H1 (cell line): ENCODE results near the gene HOXB9. TPM values are rescaled to one million over a fixed set of nuclear protein-coding genes. Genes with fewer than 3 reads are reported as not detected.

Experiments
- CTCF ChIA-PET: fragments of 300-600 bp; sonication (Branson Sonifier 250); formaldehyde crosslinking; loops from one replicate; lab custom pipeline; 2021; ENCODE audit not compliant: partially characterized antibody; lab: Charles Lee
- POLR2A ChIA-PET: fragments of 300-600 bp; sonication (Branson Sonifier 250); formaldehyde crosslinking; loops from one replicate; lab custom pipeline; 2021; ENCODE audit warnings: inconsistent platforms; ENCODE audit not compliant: partially characterized antibody; lab: Charles Lee
- DNase-seq, 2 experiments: peaks; one replicate each; pipeline versions ENCODE4 v3.0.0 to v3.0.0-alpha.2; 2010 to 2022; ENCODE audit warnings: low spot score in 2 of 2, low read depth in 1 of 2, mixed read lengths in 1 of 2
- FAIRE-seq: peaks from 2 replicates; lab custom pipeline; 2011; peaks lifted over from hg19 to GRCh38; lab: Jason Lieb, UNC
- H2AFZ ChIP-seq: 2 replicates; pipeline ENCODE4 v1.8.1; 2012; ENCODE audit warnings: low read length, inconsistent platforms
- H2AK5ac ChIP-seq: 2 replicates; pipeline ENCODE4 v1.6.1; 2013; ENCODE audit warnings: low read depth, low read length
- H2BK120ac ChIP-seq: replicated peaks from 2 replicates; pipeline ENCODE3; 2013; ENCODE audit warnings: low read depth, low read length, inconsistent platforms
- H2BK12ac ChIP-seq: 2 replicates; pipeline ENCODE4 v1.6.1; 2013; ENCODE audit warnings: low read depth, low read length
- H2BK15ac ChIP-seq: 2 replicates; pipeline ENCODE4 v1.6.1; 2013; ENCODE audit warnings: low read length
- H2BK20ac ChIP-seq: 2 replicates; pipeline ENCODE4 v1.6.1; 2013; ENCODE audit warnings: low read length
- H2BK5ac ChIP-seq: 2 replicates; pipeline ENCODE4 v1.6.1; 2013; ENCODE audit warnings: low read depth, low read length
- H3K14ac ChIP-seq: 2 replicates; pipeline ENCODE4 v1.6.1; 2013; ENCODE audit warnings: inconsistent platforms; ENCODE audit not compliant: insufficient read length
- H3K18ac ChIP-seq: 2 replicates; pipeline ENCODE4 v1.6.1; 2013; ENCODE audit warnings: low read length; ENCODE audit errors: extremely low read depth
- H3K23ac ChIP-seq: 2 replicates; pipeline ENCODE4 v1.6.1; 2013; ENCODE audit warnings: inconsistent platforms; ENCODE audit not compliant: insufficient read length
- H3K23me2 ChIP-seq: 2 replicates; pipeline ENCODE4 v1.6.1; 2013; ENCODE audit warnings: low read depth, low read length
- H3K27ac ChIP-seq: 2 replicates; pipeline ENCODE4 v1.6.1; 2011; ENCODE audit warnings: low read depth, low read length, inconsistent platforms
- H3K27me3 ChIP-seq, 4 experiments: replicated peaks in 1 of 4; 1 replicate in 1 of 4; 2 replicates in 3 of 4; pipeline versions ENCODE4 v1.6.1 to v1.8.1; 2011 to 2013; ENCODE audit warnings: low read length in 3 of 4, mild to moderate bottlenecking in 3 of 4, inconsistent platforms in 2 of 4, mixed read lengths in 2 of 4, moderate library complexity in 1 of 4; ENCODE audit not compliant: control insufficient read depth in 3 of 4, insufficient read depth in 3 of 4; ENCODE audit errors: extremely low read depth in 1 of 4
- H3K36me3 ChIP-seq, 4 experiments: 2 replicates each; pipeline versions ENCODE4 v1.6.1 to v1.8.1; 2011 to 2013; ENCODE audit warnings: mild to moderate bottlenecking in 4 of 4, low read length in 3 of 4, moderate library complexity in 2 of 4, control low read depth in 1 of 4, inconsistent platforms in 1 of 4; ENCODE audit not compliant: insufficient read depth in 4 of 4, control insufficient read depth in 2 of 4
- H3K4ac ChIP-seq: replicated peaks from 2 replicates; pipeline ENCODE3; 2013; ENCODE audit warnings: low read length, low read depth, mixed read lengths, inconsistent platforms; ENCODE audit not compliant: insufficient read length
- H3K4me1 ChIP-seq, 4 experiments: replicated peaks in 1 of 4; 1 replicate in 1 of 4; 2 replicates in 3 of 4; pipeline versions ENCODE4 v1.6.1 to v1.8.1; 2011 to 2013; ENCODE audit warnings: low read length in 3 of 4, inconsistent platforms in 2 of 4, mixed read lengths in 1 of 4; ENCODE audit not compliant: insufficient read depth in 4 of 4, control insufficient read depth in 3 of 4
- H3K4me2 ChIP-seq, 2 experiments: 2 replicates each; pipeline versions ENCODE4 v1.6.1 to v1.8.1; 2011 to 2013; ENCODE audit warnings: low read depth in 2 of 2, low read length in 2 of 2, control low read depth in 1 of 2, inconsistent platforms in 1 of 2, mild to moderate bottlenecking in 1 of 2; ENCODE audit not compliant: insufficient read depth in 1 of 2
- H3K4me3 ChIP-seq, 4 experiments: fragments of 200-600, 300-600 bp in 1 of 4; sonication (generic), shearing (Covaris generic), sonication (Bioruptor Twin) in 1 of 4; 2 replicates each; pipeline versions ENCODE4 v1.5.1 to v1.8.1; 2011 to 2016; ENCODE audit warnings: low read length in 4 of 4, low read depth in 3 of 4, control low read depth in 2 of 4, inconsistent platforms in 2 of 4, mild to moderate bottlenecking in 2 of 4, mixed read lengths in 1 of 4, moderate library complexity in 1 of 4; ENCODE audit not compliant: insufficient read depth in 2 of 4; ENCODE audit errors: extremely low read depth in 1 of 4
- H3K56ac ChIP-seq: replicated peaks from 2 replicates; pipeline ENCODE3; 2013; ENCODE audit warnings: low read depth, mild to moderate bottlenecking, mixed read lengths, low read length, inconsistent platforms; ENCODE audit not compliant: insufficient read length
- H3K79me1 ChIP-seq: 2 replicates; pipeline ENCODE4 v1.6.1; 2013; ENCODE audit warnings: low read depth, low read length, control low read depth
- H3K79me2 ChIP-seq, 2 experiments: 2 replicates each; pipeline versions ENCODE4 v1.6.1 to v1.8.1; 2012 to 2013; ENCODE audit warnings: low read length in 2 of 2, mild to moderate bottlenecking in 2 of 2, inconsistent platforms in 1 of 2; ENCODE audit not compliant: insufficient read depth in 2 of 2, control insufficient read depth in 1 of 2
- H3K9ac ChIP-seq, 4 experiments: replicated peaks in 1 of 4; 1 replicate in 1 of 4; 2 replicates in 3 of 4; pipeline versions ENCODE4 v1.6.1 to v1.8.1; 2011 to 2013; ENCODE audit warnings: low read depth in 3 of 4, low read length in 3 of 4, control low read depth in 2 of 4, mild to moderate bottlenecking in 2 of 4, moderate library complexity in 2 of 4, inconsistent platforms in 1 of 4; ENCODE audit errors: extremely low read depth in 1 of 4
- H3K9me3 ChIP-seq, 2 experiments: 2 replicates each; pipeline versions ENCODE4 v1.6.1 to v1.8.1; 2012 to 2013; ENCODE audit warnings: mild to moderate bottlenecking in 2 of 2, moderate library complexity in 2 of 2, control low read depth in 1 of 2, inconsistent platforms in 1 of 2, low read depth in 1 of 2, low read length in 1 of 2, mixed read lengths in 1 of 2; ENCODE audit not compliant: insufficient read depth in 2 of 2
- H4K20me1 ChIP-seq, 2 experiments: replicated peaks in 1 of 2; 2 replicates each; pipeline versions ENCODE3 to v1.8.1; 2011 to 2013; ENCODE audit warnings: inconsistent platforms in 2 of 2, low read length in 2 of 2, mild to moderate bottlenecking in 1 of 2; ENCODE audit not compliant: insufficient read depth in 2 of 2, control insufficient read depth in 1 of 2
- H4K5ac ChIP-seq: 2 replicates; pipeline ENCODE4 v1.6.1; 2013; ENCODE audit warnings: low read length, low read depth, mixed read lengths, inconsistent platforms; ENCODE audit not compliant: insufficient read length
- H4K8ac ChIP-seq: 2 replicates; pipeline ENCODE4 v1.8.0; 2013; ENCODE audit warnings: mild to moderate bottlenecking, moderate library complexity, low read length, inconsistent platforms; ENCODE audit not compliant: insufficient read depth; ENCODE audit errors: extremely low read depth
- H4K91ac ChIP-seq: replicated peaks from 2 replicates; pipeline ENCODE3; 2013; ENCODE audit warnings: low read length, mixed read lengths, inconsistent platforms; ENCODE audit not compliant: insufficient read length
- CBX8 ChIP-seq: fragments of 300-800, 300-1000 bp; sonication (generic); IDR thresholded peaks from 2 replicates; pipeline ENCODE4 v1.7.1; 2016; ENCODE audit warnings: low read depth, low read length, borderline replicate concordance
- EP300 ChIP-seq, 2 experiments: IDR thresholded peaks; 1 replicate in 1 of 2; 2 replicates in 1 of 2; pipeline ENCODE4 v1.6.1; 2011 to 2012; ENCODE audit warnings: low read depth in 2 of 2, low read length in 2 of 2, mild to moderate bottlenecking in 2 of 2, borderline replicate concordance in 1 of 2, inconsistent platforms in 1 of 2, moderate library complexity in 1 of 2
- EZH2 ChIP-seq: fragments of 200-600 bp; sonication (generic); IDR thresholded peaks from 2 replicates; pipeline ENCODE4 v1.7.1; 2012; ENCODE audit warnings: low read depth, mild to moderate bottlenecking, moderate library complexity, low read length, inconsistent platforms; ENCODE audit not compliant: severe bottlenecking
- GTF2F1 ChIP-seq: IDR thresholded peaks from 2 replicates; pipeline ENCODE4 v1.6.1; 2012; ENCODE audit warnings: low read depth, low read length, improper control_type of control experiment, borderline replicate concordance
- KDM4A ChIP-seq: IDR thresholded peaks from one replicate; pipeline ENCODE4 v1.7.1; 2012; ENCODE audit warnings: low read depth, mild to moderate bottlenecking, moderate library complexity, low read length, inconsistent platforms; ENCODE audit not compliant: severe bottlenecking
- RAD21 ChIP-seq, 2 experiments: IDR thresholded peaks in 1 of 2; conservative IDR thresholded peaks in 1 of 2; 2 replicates each; pipeline ENCODE4 v1.6.1; 2011; ENCODE audit warnings: low read depth in 2 of 2, low read length in 2 of 2, improper control_type of control experiment in 1 of 2, inconsistent platforms in 1 of 2, mild to moderate bottlenecking in 1 of 2, moderate library complexity in 1 of 2
- SAP30 ChIP-seq: fragments of 300-600 bp; sonication (generic); IDR thresholded peaks from 2 replicates; pipeline ENCODE4 v1.7.1; 2012; ENCODE audit warnings: low read length, moderate library complexity, mild to moderate bottlenecking, inconsistent platforms; ENCODE audit not compliant: insufficient read depth, insufficient replicate concordance
- SIRT6 ChIP-seq: IDR thresholded peaks from one replicate; pipeline ENCODE4 v1.7.1; 2012; ENCODE audit warnings: low read length, inconsistent platforms
- SUZ12 ChIP-seq: fragments of 200-600 bp; sonication (generic); IDR thresholded peaks from 2 replicates; pipeline ENCODE4 v1.6.1; 2012; ENCODE audit warnings: mild to moderate bottlenecking, inconsistent platforms, low read length, moderate library complexity, mixed read lengths
- TCF12 ChIP-seq: IDR thresholded peaks from 2 replicates; pipeline ENCODE4 v1.6.1; 2011; ENCODE audit warnings: low read depth, mild to moderate bottlenecking, low read length
- TEAD4 ChIP-seq: IDR thresholded peaks from 2 replicates; pipeline ENCODE4 v1.6.1; 2012; ENCODE audit warnings: low read depth, low read length, inconsistent platforms, mixed read lengths
- WGBS, 2 experiments: shearing (Covaris generic) in 1 of 2; methylation state at CpG; one replicate each; pipeline versions ENCODE4 v1.1.6 to v1.1.7; 2013 to 2015; ENCODE audit warnings: low lambda C conversion rate in 2 of 2, mixed read lengths in 2 of 2, inconsistent platforms in 1 of 2, low coverage in 1 of 2, missing lambda C conversion rate in 1 of 2; ENCODE audit not compliant: insufficient replicate concordance in 2 of 2, insufficient coverage in 1 of 2, insufficient read length in 1 of 2; ENCODE audit errors: extremely low coverage in 1 of 2, missing lambda C conversion rate in 1 of 2; 5-methylcytosine and 5-hydroxymethylcytosine counted together
- polyA plus RNA-seq, 7 experiments: library from polyadenylated mRNA; depleted of rRNA in 3 of 7; stranded (reverse) in 5 of 7; unstranded in 2 of 7; fragments of >200 nt in 5 of 7; fragments of 200-250 nt in 2 of 7; gene quantifications; 1 replicate in 5 of 7; 2 replicates in 1 of 7; 4 replicates in 1 of 7; pipeline versions ENCODE4 v1.2.1 to v1.2.3, GENCODE V29; 2011 to 2013; ENCODE audit warnings: missing spikeins in 2 of 7, mixed read lengths in 2 of 7
- total RNA-seq: library from RNA; stranded (reverse); fragmentation: NEBNext Ultra II Directional; extraction: Animal tissue kit (Norgen Biotek cat#: 25700); gene quantifications from 2 replicates; pipeline ENCODE4 v1.2.1, GENCODE V29; 2021

The HOXB9 gene
- total and polyA plus RNA-seq, 2 of the 8 experiments (the other 6 are each of a cell fraction or from before 2014, with no cell fraction given), result not detected

DNA sequence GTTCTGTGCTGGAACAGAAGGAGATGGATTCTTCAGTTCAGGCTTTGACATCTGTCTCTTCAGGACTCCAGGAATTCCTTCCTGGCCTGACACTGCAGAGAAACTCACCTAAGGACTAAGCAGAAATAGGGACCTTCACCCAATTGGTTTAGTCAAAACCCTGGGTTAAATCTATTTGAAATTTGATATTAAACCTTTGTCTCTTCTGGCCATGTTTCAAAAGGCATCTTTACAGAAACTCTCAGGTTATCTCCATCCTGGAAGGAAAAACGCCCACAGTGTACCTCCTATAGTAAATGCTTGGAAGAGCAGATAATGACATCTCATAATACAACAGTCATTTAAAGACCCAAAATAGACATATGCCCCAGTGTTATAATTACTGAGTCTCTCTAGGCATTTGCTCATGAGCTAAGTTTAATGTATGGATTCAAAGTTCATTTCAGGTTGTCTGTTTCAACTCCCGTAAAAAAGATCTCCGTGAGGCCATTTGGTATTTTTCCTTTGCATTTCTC lies 42.4 kb downstream of the HOXB9 start:
- Histone ChIP-seq H3K4ac (no peak overlapping the region), H2BK20ac (no peak overlapping the region), H3K18ac (no peak overlapping the region), H3K9me3 (no peaks in the 10 kb centered on the region), H3K9ac (no peak overlapping the region), H2BK15ac (no peak overlapping the region), H3K79me2 (no peaks in the 10 kb centered on the region), H3K4me1 (peaks cover 0 to 5% (median 4%) of the 10 kb centered on the region in 4 experiments; a peak in 4 of 7 replicates), H2BK12ac (no peak overlapping the region), H2BK5ac (no peak overlapping the region), H3K56ac (no peak overlapping the region), H4K8ac (no peak overlapping the region), H3K27ac (no peak overlapping the region), H3K23ac (no peak overlapping the region), H3K4me2 (no peak overlapping the region), H4K5ac (no peak overlapping the region), H3K36me3 (peaks cover 0 to 16% (median 0%) of the 10 kb centered on the region in 4 experiments; a peak in 1 of 8 replicates), H2BK120ac (no peak overlapping the region), H3K4me3 (no peak overlapping the region), H4K20me1 (peaks cover 25 to 44% of the 10 kb centered on the region in 2 experiments), H3K79me1 (no peaks in the 10 kb centered on the region), H4K91ac (no peak overlapping the region), H2AK5ac (no peak overlapping the region), H3K23me2 (no peaks in the 10 kb centered on the region), H2AFZ (no peak overlapping the region), H3K14ac (no peak overlapping the region), H3K27me3 (peaks cover 99 to 100% (median 100%) of the 10 kb centered on the region in 4 experiments)
- WGBS, 2 experiments, result 34% methylated on average over 3 of the region's 3 CpGs; no CpG with 5 or more reads in 1 of the 2 experiments
- ChIA-PET POLR2A (no interaction called here), CTCF (interaction anchor here (0.6 to 2.6 kb wide), 11 partner anchors 17 to 113 kb away, joined by 3 to 9 read pairs (median 5); no protein-coding TSS in a partner anchor)
- TF ChIP-seq EZH2, result peak; percentile 70
- no peak for TF ChIP-seq SIRT6
- TF ChIP-seq RAD21 (IDR thresholded peaks at IDR 0.05 in 1 of 2, conservative IDR thresholded peaks at IDR 0.05 in 1 of 2; ENCODE audit: low read depth in 2 of 2, low read length in 2 of 2), result no peak
- peak; percentile 33; the same call in 1 of the 2 replicates for TF ChIP-seq CBX8
- TF ChIP-seq KDM4A, result no peak
- TF ChIP-seq SUZ12, result peak; percentile 36; the same call in 1 of the 2 replicates
- TF ChIP-seq SAP30, result no peak
- TF ChIP-seq TEAD4, result no peak
- TF ChIP-seq TCF12, result no peak
- TF ChIP-seq EP300 (IDR thresholded peaks at IDR 0.05; ENCODE audit: borderline replicate concordance in 1 of 2, low read depth in 2 of 2, low read length in 2 of 2), result no peak
- TF ChIP-seq GTF2F1, result no peak
- FAIRE-seq (no peak), DNase-seq (no peak)
